ENCODE measurements around the gene SPATA6L.
"Not testable (repeated sequence)": the region's sequence is repeated elsewhere in the genome, so short reads cannot be mapped to it uniquely, and the experiment has no call there.

Gene SPATA6L

DNA sequence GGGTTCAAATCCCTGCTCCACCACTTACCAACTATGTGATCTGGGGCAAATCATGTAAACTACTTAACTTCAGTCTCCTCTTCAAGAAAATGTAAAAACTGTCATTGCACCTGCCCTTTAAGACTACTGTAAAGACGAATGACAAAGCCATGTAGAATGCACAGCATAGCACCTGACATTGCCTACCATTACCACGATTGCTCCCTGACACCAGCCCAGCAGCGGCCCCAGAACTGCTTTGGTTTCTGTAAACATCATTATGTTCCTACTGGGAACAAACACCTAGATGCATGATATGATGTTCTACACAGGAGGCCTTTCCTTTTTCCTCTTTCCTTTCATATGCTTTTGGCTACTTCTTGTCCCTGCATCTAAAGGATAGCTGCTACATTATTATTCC, 27.3 kb downstream of the SPATA6L start:
- no peak for DNase-seq (ENCODE audit: low spot score)

DNA sequence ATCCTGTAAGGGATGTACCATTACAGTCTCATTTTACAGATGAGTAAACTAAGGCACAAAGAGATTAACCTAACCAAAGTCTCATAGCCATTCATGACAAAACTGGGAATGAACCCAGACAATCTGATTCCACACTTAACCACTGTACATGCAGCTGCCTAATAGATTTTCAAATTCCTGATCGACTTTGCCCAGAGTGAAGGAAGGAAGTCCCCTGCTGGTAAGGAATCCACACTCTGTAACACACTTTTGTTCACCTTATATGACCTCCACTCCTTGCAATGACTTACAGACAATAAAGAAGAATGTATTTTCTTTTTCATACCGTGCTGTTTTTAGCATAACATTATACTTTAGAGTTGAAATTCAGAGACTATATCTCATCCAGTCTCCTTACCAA, 35.4 kb downstream of the SPATA6L start:
- no peak for DNase-seq (ENCODE audit: low spot score)

DNA sequence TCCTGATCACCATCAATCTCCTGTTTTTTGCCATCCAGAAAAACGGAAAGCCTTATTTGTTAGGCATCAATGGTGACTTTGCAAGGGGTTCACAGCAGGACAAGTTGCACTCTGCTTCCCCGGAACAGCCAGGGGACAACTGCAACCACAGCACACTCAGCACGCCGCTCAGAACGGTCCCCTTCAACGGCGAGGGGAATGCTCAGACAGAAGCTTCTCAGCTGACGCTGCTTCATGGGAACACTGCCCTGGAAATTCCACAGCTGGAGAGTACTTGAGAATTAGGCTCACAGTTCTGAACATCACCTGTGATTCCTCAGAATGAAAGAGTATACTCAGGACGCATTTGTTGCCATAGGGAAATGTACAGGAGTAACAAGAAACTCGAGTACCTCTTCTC, 44.3 kb downstream of the SPATA6L start:
- no peak for DNase-seq (ENCODE audit: low spot score)

DNA sequence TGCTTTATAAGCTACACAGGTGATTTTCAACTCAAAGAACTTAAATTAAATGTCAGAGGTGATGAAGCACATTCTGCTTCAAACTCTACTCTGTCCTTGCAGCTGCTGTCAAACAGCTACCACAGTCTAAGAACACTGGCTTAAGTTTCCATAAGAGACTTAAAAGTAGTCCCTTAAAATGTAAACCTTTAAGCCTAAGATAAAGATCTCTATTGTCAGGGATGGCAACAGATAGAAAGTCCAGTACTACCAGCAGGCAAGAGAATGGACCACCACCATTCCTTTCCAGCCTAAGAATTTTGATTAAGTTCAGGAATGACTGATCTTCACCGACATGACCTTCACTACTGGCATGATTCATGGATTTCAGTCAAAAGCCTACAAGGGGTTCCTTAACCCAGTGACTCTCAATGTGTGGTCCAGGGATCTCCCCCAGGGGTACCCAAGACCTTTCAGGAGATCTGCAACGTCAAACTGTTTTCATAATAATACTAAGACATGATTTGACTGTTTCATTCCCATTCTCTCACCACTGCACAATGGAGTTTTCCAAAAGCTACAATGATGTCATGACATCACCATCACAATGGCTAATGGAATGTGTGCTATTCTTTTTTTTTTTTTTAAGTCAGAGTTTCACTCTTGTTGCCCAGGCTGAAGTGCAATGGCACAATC, 45.3 kb downstream of the SPATA6L start:
- DNase-seq (ENCODE audit: low spot score), result no peak

DNA sequence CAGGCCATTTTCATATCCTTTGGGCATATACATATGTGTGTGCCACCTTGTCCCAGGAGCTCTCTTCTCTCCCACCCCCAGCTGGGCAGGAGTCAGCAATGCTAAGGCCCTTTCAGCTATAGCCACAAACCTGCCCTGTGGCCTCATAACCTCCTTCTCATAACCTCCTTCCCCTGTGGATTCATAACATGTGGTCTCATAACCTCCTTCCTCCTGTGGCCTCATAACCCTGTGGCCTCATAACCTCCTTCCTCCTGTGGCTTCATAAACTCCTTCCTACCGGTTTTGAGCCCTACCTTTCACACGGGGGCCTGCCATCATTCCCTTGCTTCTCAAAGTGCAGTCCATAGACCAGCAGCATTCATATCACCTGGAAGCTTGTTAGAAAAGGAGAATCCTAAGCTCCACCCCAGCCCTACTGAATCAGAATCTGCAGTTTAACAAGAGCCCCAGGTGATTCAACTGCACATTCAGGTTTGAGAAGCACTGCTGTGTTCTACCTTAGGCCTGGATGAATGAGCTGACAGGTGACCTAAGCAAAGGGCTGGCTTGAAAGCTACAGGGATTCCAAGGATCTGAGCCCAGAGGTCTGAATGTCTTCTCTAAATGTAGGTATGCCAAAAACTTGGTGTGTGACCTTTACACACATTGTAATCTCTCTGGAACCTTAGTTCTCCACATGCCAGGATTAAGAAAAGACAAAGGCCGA, 46.1 kb downstream of the SPATA6L start:
- DNase-seq (ENCODE audit: low spot score), result no peak

DNA sequence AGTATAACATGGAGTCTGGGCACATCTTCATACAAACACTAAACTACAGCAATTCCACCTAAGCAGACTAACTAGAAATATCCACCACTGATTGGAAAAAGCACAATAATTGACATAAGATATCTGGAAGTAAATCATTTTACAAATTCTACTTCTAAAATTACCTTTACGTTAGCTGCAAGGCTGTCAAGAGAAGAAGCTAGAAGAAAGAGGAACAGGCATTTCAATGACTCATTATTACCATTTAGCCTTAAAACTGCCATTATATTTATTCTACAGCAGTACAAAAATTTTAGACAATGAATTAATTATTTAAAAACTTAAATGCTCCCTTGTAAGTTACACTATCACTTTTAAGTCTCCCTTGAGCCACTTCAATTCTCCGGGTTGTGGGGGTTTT, 47.6 kb downstream of the SPATA6L start:
- DNase-seq (ENCODE audit: low spot score), result no peak

DNA sequence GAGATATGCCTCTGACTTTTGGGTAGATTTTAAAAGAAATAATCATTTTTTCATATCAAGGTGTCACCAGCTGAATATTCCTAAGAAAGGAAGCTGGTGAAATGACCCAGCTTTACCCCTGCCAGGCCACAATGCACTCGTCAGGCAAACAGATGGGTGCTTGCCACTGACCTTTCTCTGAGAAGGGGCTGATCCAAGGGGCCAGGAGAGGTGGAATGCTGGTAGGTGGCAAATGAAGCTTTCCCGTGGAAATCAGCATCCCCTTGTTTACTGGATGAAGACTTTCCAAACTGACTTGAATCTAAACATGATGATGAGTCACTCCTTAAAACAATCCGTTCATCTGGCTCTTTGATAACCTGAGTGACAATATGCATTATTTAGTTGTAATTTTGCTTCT, 48.5 kb downstream of the SPATA6L start:
- DNase-seq (ENCODE audit: low spot score), result no peak

DNA sequence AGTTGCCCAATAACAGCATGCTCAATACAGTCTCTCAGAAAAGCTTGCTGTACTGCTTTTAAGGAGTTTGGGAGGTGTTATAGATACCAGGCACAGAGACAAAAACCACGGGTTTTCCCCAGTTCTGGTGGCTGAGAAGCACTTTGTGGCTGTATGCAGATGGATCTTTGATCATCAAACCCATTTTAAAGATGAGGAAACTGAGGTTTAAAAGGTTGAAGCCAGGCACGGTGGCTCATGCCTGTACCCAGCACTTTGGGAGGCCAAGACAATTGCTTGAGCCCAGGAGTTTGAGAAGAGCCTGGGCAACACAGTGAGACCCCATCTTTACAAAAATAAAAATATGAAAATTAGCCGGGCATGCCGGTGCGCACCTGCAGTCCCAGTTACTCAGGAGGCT, 50.5 kb downstream of the SPATA6L start:
- no peak for DNase-seq (ENCODE audit: low spot score)

DNA sequence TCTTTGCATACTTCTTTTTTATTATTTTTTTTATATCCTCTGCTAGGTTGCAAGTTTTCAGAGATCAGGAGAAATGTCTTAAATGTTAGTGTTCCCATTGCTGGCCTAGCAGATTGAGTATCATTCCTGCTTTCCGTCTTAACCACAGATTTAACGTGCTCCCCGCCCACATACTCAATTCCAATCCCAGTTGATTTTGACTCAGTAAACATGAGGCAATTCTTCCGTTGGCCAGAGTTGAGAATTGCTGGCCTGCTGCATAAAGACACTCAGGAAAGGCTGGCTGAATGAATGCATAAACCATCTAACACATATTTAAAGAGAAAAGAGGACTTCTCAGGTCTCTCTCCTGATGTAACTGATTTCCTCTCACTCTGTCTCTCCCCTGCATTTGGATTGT, 51.0 kb downstream of the SPATA6L start:
- DNase-seq (ENCODE audit: low spot score), result no peak

DNA sequence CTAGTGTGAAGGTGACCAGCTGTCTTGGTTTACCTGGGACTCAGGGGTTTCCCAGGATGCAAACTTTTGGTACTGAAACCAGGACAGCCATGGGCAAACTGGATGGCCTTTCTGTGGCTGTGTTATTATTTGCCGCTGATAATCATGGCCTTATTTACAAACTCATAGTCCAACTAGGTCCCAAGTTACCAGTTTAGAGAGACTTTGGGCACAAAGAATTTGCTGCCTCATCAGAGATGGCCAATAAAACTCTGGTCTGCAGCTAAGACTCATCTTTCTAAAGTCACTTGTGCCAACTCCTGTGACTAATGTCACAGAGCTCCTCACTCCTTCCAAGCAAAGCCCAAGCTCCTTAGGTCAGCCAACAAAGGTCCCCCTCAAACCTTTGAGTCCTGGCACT, 51.7 kb downstream of the SPATA6L start:
- no peak for DNase-seq (ENCODE audit: low spot score)

DNA sequence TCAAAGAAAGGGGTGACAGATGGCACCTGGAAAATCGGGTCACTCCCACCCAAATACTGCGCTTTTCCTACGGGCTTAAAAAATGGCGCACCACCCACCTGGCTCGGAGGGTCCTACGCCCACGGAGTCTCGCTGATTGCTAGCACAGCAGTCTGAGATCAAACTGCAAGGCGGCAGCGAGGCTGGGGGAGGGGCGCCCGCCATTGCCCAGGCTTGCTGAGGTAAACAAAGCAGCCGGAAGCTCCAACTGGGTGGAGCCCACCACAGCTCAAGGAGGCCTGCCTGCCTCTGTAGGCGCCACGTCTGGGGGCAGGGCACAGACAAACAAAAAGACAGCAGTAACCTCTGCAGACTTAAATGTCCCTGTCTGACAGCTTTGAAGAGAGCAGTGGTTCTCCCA, 60.2 kb downstream of the SPATA6L start:
- not testable (repeated sequence) for DNase-seq (ENCODE audit: low spot score)

DNA sequence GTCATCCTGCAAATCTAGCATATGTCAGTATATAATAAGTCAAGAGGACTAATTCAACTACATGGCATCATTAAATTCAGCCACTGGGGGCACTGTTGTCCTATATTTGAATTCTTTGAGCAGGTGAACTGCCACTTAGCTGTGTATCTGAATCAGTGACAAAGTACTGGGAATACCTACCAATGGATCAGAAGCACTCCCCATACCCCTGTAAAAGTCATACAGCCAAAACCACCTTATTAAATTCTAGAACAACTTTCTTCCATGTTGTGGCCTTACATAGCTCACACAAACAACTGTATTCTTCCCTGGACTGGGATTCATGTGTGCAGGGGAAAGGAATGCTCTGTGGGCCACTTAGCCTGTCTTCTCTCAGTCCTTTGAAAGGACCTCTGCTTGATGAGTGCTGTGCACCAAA, 61.6 kb downstream of the SPATA6L start:
- DNase-seq (ENCODE audit: low spot score), result peak; percentile 56

DNA sequence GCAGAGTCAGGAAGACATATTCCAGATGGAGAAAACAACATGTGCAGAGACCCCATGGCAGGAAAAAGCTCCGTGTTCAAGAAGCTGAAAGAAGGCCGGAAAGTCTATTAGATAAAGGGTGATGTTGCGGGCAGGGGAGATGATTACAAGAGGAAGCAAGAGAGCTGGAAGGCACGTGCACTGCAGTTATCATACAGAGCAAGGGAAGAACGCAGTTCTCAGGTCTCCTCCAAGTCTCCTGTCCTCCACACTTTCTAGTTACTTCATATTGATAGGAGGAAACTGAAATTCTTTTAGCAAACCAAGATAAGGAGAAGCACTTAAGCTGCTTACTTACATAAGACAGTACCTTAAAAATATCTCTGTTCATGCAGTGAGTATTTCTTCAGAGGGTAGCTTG, 62.5 kb downstream of the SPATA6L start:
- DNase-seq (ENCODE audit: low spot score), result no peak

DNA sequence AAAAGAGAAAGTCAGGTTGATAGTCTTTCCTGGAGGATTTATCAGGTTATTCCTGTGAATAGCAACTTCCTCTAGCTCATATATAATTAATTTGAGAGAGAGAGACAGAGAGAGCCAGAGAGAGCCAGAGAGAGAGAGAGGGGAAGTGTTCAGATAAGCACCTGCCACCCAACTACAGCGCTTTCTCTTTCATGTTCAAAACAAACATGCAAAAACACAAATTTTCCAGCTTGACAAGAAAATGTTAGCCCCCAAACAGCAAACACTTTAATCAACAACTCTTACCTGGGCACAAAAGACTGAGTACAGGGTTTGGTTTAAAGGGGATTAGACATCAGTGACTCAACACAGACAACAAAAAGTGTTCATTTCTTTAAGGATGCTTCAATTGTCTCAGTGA, 65.9 kb downstream of the SPATA6L start:
- no peak for DNase-seq (ENCODE audit: low spot score)

DNA sequence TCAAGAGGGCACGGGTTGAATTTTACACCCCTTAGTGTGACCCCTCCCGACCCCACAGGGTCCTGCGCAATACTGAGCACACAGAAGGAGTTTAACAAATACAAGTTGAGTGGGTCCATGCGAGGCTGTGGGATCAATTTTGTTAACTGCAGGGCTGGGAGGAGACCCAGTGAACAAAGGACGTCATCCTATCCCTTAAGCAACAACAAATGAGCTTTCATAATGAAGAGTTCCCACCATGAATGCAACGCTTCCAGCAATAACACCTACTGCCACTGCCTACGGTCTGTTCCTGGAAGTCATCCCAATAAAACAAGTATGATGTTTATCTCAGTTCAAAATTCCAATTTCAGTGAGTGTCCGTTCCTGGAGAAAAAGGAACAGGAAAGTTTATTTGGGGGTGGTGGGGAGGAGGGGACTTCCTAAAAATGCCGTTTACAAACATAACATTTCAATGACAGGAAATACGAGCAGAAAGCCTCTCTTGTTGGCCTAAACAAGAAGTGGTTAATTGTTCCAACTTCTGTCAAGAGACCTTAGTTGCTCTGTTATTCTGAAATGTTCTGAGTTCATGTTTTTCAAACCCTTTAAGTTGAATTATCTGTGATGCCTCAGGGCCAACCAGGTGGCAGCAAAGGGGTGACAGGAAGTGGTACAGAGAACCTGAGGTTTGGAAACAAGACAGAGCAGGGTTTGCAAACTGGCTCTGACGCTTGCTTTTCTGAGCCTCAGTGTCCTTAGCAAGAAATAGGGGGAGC, 69.9 kb downstream of the SPATA6L start:
- no peak for DNase-seq (ENCODE audit: low spot score)

DNA sequence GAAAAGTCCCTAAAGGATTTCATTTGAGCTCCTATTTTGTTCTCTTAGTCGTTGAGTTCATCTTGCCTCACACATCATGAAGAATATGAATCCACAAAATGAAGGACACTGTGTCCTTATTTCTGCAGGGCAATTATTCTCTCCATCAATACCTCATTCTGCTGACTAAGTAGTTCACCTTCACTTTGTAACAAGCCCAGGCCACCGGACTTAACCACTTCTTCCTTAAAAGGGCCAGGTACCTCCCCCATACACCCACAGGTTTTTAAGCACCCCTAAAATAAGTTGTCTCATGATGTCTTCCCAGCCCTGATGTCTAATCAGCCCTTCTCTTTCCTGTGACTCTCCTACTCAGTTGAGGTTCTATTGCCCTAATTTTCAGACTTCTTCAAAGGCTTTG, 71.3 kb downstream of the SPATA6L start:
- DNase-seq (ENCODE audit: low spot score), result no peak

DNA sequence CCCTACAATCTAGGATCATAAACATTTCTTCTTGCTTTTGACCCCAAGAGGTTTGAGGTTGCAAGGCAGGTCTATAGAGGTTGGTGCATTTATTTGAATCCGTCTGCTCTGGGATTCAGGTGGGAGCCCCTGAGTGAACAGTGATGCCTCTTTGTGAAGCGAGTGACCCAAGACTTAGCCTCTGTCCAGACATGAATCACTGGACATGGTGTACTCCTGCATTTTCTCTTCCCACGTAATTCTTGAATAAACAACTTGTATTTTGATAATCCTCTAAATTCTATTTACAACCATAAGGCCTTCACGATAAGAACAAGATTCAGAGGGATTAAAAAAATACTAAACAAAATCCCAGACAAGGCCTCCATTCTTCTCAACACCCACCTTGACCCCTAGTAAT, 71.7 kb downstream of the SPATA6L start:
- no peak for DNase-seq (ENCODE audit: low spot score)

DNA sequence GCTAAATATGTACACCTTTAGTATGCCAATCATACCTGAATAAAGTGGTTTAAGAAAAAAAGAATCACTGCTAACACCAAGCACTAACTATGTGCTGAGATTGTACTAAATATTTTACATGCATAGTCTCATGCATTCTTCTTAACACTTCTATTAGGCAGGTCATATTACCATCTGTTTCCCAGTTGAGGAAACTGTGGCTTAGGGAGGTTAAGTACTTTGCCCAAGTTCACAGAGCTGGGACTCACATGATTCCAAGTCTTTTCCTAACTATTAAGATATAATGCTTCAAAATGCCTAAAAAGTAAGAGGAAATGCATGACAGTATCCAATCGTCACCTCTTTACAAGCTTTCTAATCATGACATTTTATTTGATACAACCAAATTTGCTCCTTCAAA, 73.4 kb downstream of the SPATA6L start:
- DNase-seq (ENCODE audit: low spot score), result no peak

DNA sequence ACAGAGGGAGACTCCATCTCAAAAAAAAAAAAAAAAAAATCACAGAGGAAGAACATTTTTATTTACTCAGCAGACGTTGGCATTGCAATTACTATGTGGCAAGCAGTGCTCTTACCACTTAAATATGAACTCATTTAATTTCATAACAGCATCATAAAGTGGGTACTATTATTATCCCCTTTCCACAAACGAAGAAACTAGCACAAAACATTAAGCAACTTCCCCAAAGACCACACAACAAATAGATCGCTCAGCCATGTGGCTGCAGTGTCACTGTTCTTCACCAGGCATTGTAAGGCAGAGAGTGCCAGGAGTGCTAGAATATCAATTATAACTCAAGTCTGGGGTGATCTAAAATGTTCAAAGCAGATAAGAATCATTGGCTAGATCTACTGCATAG, 74.0 kb downstream of the SPATA6L start:
- no peak for DNase-seq (ENCODE audit: low spot score)

DNA sequence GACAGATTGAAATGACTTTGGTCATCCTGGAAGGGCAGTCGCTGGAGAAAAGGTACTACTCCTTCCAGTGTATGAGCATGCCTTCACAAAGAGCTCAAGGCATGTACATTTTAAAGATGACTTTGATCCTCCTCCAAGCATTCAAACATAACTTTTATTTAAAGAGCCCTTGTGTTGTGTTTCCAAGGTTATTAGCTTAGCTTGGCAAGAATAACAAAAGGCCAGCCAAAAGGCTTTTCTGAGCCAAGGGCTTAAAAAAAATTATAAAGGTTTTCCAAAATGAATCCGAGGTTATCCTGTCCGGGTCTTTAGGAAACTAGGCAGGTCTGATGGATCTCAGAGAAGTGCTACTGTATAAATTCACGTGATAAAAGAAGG, 75.2 kb downstream of the SPATA6L start:
- no peak for DNase-seq (ENCODE audit: low spot score)

DNA sequence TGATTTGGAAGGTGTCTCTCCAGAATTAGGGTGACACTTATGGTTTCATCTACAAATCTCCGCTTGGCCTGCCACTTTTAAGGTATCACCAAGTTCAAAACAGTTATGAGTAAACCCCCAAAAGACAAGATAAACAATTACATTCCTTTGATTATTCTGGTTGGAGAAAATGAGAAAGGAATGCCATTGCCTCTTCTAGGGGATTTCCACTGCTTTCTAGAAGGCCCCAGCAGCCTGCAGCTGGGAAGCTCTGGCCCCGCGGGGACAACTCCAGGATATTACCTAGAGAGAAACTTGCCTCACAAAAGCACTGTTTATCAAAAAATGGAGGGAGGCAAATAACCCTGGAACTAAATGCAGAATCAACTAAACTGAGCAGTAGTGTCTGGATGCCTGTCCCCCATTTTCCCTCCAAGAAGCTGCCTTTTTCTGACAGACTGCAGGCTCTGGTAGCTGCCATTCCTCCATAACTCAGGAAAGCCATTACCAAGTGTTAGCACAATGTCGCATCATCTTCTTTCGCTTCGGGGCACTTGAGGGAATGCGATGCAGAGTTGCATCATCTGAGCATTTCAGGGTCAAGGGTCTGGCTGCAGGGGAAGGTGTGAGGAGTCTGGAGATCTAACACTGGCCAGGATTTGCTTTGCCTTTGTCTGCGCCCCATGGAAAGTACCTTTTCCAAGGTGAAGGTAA, 75.7 kb downstream of the SPATA6L start:
- no peak for DNase-seq (ENCODE audit: low spot score)

DNA sequence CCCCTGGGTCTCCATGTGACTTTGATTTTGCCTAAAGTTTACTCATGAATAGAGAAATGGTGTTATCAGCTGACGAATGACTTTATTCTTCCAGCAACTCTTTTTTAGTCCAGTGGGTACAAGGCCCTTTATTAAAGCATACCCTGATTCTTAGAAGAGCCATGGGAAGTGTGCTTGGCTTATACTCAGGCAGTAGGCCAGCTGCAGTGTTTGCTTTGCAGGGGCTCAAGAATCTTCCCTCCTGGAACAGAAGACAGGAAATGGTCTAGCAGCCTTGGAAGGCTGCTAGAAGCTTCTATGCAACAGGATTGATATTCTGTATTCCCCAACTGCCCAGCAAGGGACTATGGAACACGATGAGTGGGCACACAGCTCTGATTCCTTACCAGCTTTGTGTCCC, 77.6 kb downstream of the SPATA6L start:
- no peak for DNase-seq (ENCODE audit: low spot score)

Measured in SK-N-DZ (cell line).